Psoas muscle (tissue), 8 donors: Measurements from ENCODE around the gene HOXC11. TPM values are rescaled to one million over a fixed set of nuclear protein-coding genes. Genes with fewer than 3 reads are reported as not detected.

Source experiments
- ATAC-seq, 4 donors: fragments of 200-7000 bp; cut with Tn5 transposase; one replicate each; pipeline ENCODE4 v1.9.1; 2020; ENCODE audit warnings: moderate library complexity in 3 of 4, mild to moderate bottlenecking in 2 of 4
- DNase-seq, 2 donors: peaks; one replicate each; pipeline ENCODE4 v3.0.0-alpha.2; 2020
- H3K27ac ChIP-seq: fragments of 200-600 bp; one replicate; pipeline ENCODE4 v1.8.0; 2022
- H3K27me3 ChIP-seq, 3 donors: fragments of 200-600 bp in 1 of 3; one replicate each; pipeline versions ENCODE4 v1.6.1 to v1.8.0; 2013 to 2022; ENCODE audit warnings: low read length in 2 of 3, mild to moderate bottlenecking in 2 of 3, moderate library complexity in 1 of 3; ENCODE audit not compliant: insufficient read depth in 3 of 3
- H3K36me3 ChIP-seq, 2 donors: fragments of 200-600 bp in 1 of 2; one replicate each; pipeline versions ENCODE4 v1.6.1 to v1.8.0; 2013 to 2022; ENCODE audit warnings: low read depth in 1 of 2, mild to moderate bottlenecking in 1 of 2, moderate library complexity in 1 of 2; ENCODE audit not compliant: insufficient read depth in 1 of 2
- H3K4me1 ChIP-seq: fragments of 200-600 bp; one replicate; pipeline ENCODE4 v1.8.0; 2022
- H3K4me3 ChIP-seq: fragments of 200-600 bp; one replicate; pipeline ENCODE4 v1.8.0; 2022; ENCODE audit warnings: mild to moderate bottlenecking
- H3K9me3 ChIP-seq: fragments of 200-600 bp; one replicate; pipeline ENCODE4 v1.8.0; 2022
- WGBS, 3 donors: extraction: QIAGEN DNeasy Blood & Tissue Kit; methylation state at CpG; one replicate each; pipeline versions ENCODE4 v1.1.6 to v1.1.7; 2013; 5-methylcytosine and 5-hydroxymethylcytosine counted together
- intact Hi-C, 2 donors: fragments of 100-400 bp; cut with DNase I; formaldehyde crosslinking; loops; one replicate each; pipeline versions ENCODE4 v1.11.0 to v1.14.2; 2022
- polyA plus RNA-seq, 3 donors: library from polyadenylated mRNA; stranded (reverse); fragments of 200-250 nt; gene quantifications; one replicate each; pipeline ENCODE4 v1.2.3, GENCODE V29; 2013
- total RNA-seq, 4 donors: library from RNA; stranded (reverse); fragmentation: NEBNext Ultra II Directional in 2 of 4; extraction: Animal tissue kit (Norgen Biotek cat#: 25700) in 2 of 4; gene quantifications; one replicate each; pipeline versions ENCODE4 v1.2.1 to v1.2.4, GENCODE V29; 2021 to 2023
- TF ChIP-seq, protein P1 (sequence below): fragments of 200-600 bp; IDR thresholded peaks from one replicate; pipeline ENCODE4 v1.8.0; 2022; ENCODE audit warnings: antibody characterized with exemption
- donor health status: healthy with polysubstance abuse.
- donor health status: DM: no; HTN: no; CAD: no; lungs with moderate emphysema.
- donor health status: Bipolar disorder and iron deficiency.
- donor health status: healthy.
- donor health status: DM: yes; HTN: yes; CAD: no.
- donor health status: DM: no; HTN: no; CAD: no.
- donor health status: DM: no; HTN: no; CAD: no.
- donor health status: DM: yes; HTN: yes; CAD: no.

HOXC11 gene
- total and polyA plus RNA-seq, 7 donors, result 0.34 to 2.2 (median 0.82) TPM; not detected in 2

DNA sequence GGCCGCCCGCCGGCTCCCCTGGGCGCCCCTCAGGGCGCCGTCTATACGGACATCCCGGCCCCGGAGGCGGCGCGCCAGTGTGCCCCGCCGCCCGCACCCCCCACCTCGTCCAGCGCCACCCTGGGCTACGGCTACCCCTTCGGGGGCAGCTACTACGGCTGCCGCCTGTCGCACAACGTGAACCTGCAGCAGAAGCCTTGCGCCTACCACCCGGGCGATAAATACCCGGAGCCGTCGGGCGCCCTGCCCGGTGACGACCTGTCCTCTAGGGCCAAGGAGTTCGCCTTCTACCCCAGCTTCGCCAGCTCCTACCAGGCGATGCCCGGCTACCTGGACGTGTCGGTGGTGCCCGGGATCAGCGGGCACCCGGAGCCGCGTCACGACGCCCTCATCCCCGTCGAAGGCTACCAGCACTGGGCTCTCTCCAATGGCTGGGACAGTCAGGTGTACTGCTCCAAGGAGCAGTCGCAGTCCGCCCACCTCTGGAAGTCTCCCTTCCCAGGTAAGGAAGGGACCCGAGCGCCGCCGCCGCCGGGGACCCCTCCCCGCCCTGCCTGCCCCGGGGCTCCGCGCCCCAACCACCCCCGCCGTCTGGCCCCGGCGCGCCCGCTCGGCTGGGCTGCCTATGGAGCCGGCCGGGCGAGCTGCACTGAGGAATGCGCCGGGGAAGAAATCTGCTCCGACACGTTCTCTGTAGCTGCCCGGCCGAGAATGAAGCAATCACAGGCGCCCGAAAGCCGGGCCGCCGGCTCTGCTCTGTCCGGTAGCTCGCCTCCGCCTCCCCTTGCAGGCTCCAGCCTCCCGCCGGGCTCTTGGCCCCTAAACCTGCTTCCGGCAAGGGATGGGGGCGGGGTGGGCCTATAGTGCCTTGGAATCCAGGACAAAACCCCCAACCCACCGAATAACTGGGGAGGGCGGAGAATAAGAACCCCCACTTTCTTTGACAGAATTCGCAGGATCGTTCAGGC, 33.5 kb upstream of the HOXC11 start:
- H3K4me1 ChIP-seq, result peaks cover 9% of the 10 kb centered on the region
- TF ChIP-seq, protein P1, sequence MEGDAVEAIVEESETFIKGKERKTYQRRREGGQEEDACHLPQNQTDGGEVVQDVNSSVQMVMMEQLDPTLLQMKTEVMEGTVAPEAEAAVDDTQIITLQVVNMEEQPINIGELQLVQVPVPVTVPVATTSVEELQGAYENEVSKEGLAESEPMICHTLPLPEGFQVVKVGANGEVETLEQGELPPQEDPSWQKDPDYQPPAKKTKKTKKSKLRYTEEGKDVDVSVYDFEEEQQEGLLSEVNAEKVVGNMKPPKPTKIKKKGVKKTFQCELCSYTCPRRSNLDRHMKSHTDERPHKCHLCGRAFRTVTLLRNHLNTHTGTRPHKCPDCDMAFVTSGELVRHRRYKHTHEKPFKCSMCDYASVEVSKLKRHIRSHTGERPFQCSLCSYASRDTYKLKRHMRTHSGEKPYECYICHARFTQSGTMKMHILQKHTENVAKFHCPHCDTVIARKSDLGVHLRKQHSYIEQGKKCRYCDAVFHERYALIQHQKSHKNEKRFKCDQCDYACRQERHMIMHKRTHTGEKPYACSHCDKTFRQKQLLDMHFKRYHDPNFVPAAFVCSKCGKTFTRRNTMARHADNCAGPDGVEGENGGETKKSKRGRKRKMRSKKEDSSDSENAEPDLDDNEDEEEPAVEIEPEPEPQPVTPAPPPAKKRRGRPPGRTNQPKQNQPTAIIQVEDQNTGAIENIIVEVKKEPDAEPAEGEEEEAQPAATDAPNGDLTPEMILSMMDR, result no peak
- intact Hi-C loops, result no loop called here
- ATAC-seq (peak in 3 of 4 donors; percentile 31 to 47 (median 34)), DNase-seq (peak in 1 of 2 donors; percentile 58)
- H3K4me3 ChIP-seq, result peak overlapping the region; percentile 58
- no peaks in the 10 kb centered on the region for H3K9me3 ChIP-seq
- WGBS, 3 donors, result 4 to 6% (median 4%) methylated on average over 61 to 91 of the region's 91 CpGs
- H3K36me3 ChIP-seq, result no peaks in the 10 kb centered on the region
- H3K27me3 ChIP-seq, result peaks cover 0 to 100% (median 56%) of the 10 kb centered on the region in 3 donors
- no peak overlapping the region for H3K27ac ChIP-seq

DNA sequence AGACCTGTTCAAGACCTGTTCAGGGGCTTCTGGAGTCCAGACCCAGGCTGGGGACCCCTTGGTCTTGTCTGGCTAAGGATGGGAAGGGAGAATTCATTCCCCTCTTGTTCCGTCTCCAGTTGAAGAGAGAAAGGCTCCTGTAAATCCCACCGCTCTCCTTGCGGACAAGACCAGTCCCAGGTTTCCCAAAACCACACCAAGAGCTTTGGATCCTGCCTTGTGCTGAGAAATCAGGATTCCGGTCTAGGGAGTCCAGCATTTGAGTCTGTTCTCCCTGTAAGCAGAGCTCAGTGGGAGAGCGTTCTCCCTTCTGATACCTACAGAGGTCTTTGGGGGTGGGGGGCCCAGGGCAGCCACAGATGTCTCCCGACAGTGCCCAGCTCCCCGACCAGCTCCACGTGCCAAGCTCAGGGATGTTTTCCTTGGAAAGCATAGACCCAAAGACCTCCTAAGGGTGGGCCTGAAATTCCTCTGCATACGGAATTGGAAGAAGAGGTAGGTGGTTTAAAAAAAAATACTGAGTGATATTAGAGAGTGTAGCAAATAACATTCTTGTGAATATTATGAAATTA, 32.4 kb upstream of the HOXC11 start:
- WGBS, 3 donors, result 24 to 57% (median 48%) methylated on average over 9 of the region's 9 CpGs

DNA sequence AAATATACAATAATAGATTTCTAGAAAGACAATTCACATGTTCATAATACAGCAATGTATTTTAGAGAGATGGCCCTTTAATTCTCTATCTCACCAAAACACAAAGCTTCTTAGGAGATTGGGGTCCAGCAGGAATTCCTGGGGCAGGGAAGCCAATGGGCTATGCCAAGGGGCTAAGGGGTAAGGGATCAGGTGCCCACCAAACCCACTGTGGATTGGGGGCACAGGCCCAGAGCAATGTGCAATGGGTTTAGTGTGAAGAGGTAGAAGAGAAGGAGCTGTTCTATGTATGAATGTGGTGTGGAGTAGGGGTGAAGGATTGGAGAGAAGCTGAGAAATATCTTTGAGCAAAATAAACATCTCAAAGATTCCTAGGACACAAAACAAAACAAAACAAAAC, 31.7 kb upstream of the HOXC11 start:
- H3K27me3 ChIP-seq, result peaks cover 0 to 100% (median 54%) of the 10 kb centered on the region in 3 donors
- H3K27ac ChIP-seq, result no peak overlapping the region
- no peak for DNase-seq
- peaks cover 9% of the 10 kb centered on the region for H3K4me1 ChIP-seq
- TF ChIP-seq, protein P1, result no peak
- no peak for ATAC-seq
- no peak overlapping the region for H3K4me3 ChIP-seq
- no peaks in the 10 kb centered on the region for H3K36me3 ChIP-seq
- H3K9me3 ChIP-seq, result no peaks in the 10 kb centered on the region
- intact Hi-C loops, result no loop called here

More for the DNA sequence above, 32.4 kb upstream of the HOXC11 start:
- Histone ChIP-seq H3K4me1 (peaks cover 9% of the 10 kb centered on the region), H3K27me3 (peaks cover 0 to 100% (median 57%) of the 10 kb centered on the region in 3 donors), H3K9me3 (no peaks in the 10 kb centered on the region), H3K27ac (no peak overlapping the region), H3K4me3 (no peak overlapping the region), H3K36me3 (no peaks in the 10 kb centered on the region)
- intact Hi-C loops, result no loop called here
- ATAC-seq (no peak), DNase-seq (no peak)
- TF ChIP-seq, protein P1, result no peak

DNA sequence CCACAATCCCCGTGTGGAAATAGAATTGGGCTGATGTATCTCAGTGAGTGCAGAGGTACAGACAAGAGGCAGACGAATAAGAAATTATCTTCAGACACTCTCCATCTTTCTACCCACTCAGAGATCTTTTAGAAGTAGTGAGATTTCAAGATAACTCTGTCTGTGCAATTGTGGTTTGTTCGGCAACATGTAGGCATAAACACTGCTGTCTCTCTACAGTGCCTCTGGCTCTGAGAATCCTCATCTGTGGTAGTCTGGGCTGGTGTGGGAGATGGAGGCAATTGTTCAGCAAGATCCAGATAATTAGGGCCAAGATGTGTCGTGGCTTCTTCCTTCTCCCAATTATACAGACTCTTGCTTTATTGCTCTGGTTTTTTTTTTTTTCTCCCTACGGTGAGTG, 31.2 kb upstream of the HOXC11 start:
- H3K4me3 ChIP-seq, result no peak overlapping the region
- DNase-seq (no peak), ATAC-seq (no peak)
- H3K36me3 ChIP-seq, result no peaks in the 10 kb centered on the region
- H3K4me1 ChIP-seq, result peaks cover 9% of the 10 kb centered on the region
- H3K9me3 ChIP-seq, result no peaks in the 10 kb centered on the region
- intact Hi-C loops, result no loop called here
- TF ChIP-seq, protein P1, result no peak
- 32 to 53% (median 43%) methylated on average over 5 of the region's 5 CpGs for WGBS, 3 donors
- H3K27me3 ChIP-seq, result peaks cover 0 to 99% (median 51%) of the 10 kb centered on the region in 3 donors
- H3K27ac ChIP-seq, result no peak overlapping the region
